Keratinocyte (primary cell): ENCODE data around the gene AGXT2. TPM values are rescaled to one million over a fixed set of nuclear protein-coding genes. Genes with fewer than 3 reads are reported as not detected.

ENCODE experiments used
- DNase-seq: peaks from one replicate; pipeline ENCODE4 v3.0.0-alpha.2; 2011; ENCODE audit warnings: low read depth, missing footprints, low spot score
- FAIRE-seq: peaks from 2 replicates; lab custom pipeline; 2011; peaks lifted over from hg19 to GRCh38; lab: Jason Lieb, UNC
- H2AFZ ChIP-seq: 2 replicates; pipeline ENCODE4 v1.6.0; 2012; ENCODE audit warnings: low read length, control low read depth, inconsistent platforms; ENCODE audit not compliant: control insufficient read depth
- H3K27ac ChIP-seq: 2 replicates; pipeline ENCODE4 v1.5.1; 2011; ENCODE audit warnings: low read length; ENCODE audit not compliant: control insufficient read depth, insufficient read depth
- H3K27me3 ChIP-seq: 3 replicates; pipeline ENCODE4 v1.6.0; 2011; ENCODE audit warnings: low read length; ENCODE audit not compliant: control insufficient read depth, insufficient read depth; ENCODE audit errors: extremely low read depth
- H3K36me3 ChIP-seq, 2 experiments: 2 replicates in 1 of 2; 3 replicates in 1 of 2; pipeline ENCODE4 v1.5.1; 2011; ENCODE audit warnings: low read length in 2 of 2, mild to moderate bottlenecking in 1 of 2; ENCODE audit not compliant: control insufficient read depth in 2 of 2, insufficient read depth in 2 of 2; ENCODE audit errors: extremely low read depth in 1 of 2
- H3K4me1 ChIP-seq: 3 replicates; pipeline ENCODE4 v1.5.1; 2011; ENCODE audit warnings: low read length; ENCODE audit not compliant: control insufficient read depth, insufficient read depth; ENCODE audit errors: extremely low read depth
- H3K4me2 ChIP-seq: 3 replicates; pipeline ENCODE4 v1.6.0; 2011; ENCODE audit warnings: low read depth, low read length; ENCODE audit not compliant: control insufficient read depth, insufficient read depth; ENCODE audit errors: extremely low read depth
- H3K4me3 ChIP-seq, 3 experiments: fragments of 200-600 bp in 1 of 3; sonication (generic) in 1 of 3; 2 replicates in 2 of 3; 3 replicates in 1 of 3; pipeline ENCODE4 v1.5.1; 2011 to 2016; ENCODE audit warnings: low read length in 3 of 3, mild to moderate bottlenecking in 3 of 3, control low read depth in 2 of 3, inconsistent platforms in 1 of 3, low read depth in 1 of 3, mixed read lengths in 1 of 3, mixed run types in 1 of 3, moderate library complexity in 1 of 3; ENCODE audit not compliant: control insufficient read depth in 2 of 3, insufficient read depth in 2 of 3; ENCODE audit errors: extremely low read depth in 1 of 3
- H3K79me2 ChIP-seq: 2 replicates; pipeline ENCODE4 v1.6.0; 2012; ENCODE audit warnings: low read length; ENCODE audit not compliant: control insufficient read depth, insufficient read depth
- H3K9ac ChIP-seq: 3 replicates; pipeline ENCODE4 v1.6.0; 2011; ENCODE audit warnings: low read length; ENCODE audit not compliant: control insufficient read depth, insufficient read depth; ENCODE audit errors: extremely low read depth
- H3K9me1 ChIP-seq: 3 replicates; pipeline ENCODE4 v1.6.0; 2011; ENCODE audit warnings: low read length; ENCODE audit not compliant: control insufficient read depth, insufficient read depth; ENCODE audit errors: extremely low read depth
- H3K9me3 ChIP-seq: 2 replicates; pipeline ENCODE4 v1.5.1; 2012; ENCODE audit warnings: low read depth, low read length; ENCODE audit not compliant: control insufficient read depth
- H4K20me1 ChIP-seq: 3 replicates; pipeline ENCODE4 v1.6.0; 2011; ENCODE audit warnings: low read length; ENCODE audit not compliant: control insufficient read depth, insufficient read depth; ENCODE audit errors: extremely low read depth
- CTCF ChIP-seq, 3 experiments: IDR thresholded peaks in 1 of 3; conservative IDR thresholded peaks in 1 of 3; optimal IDR thresholded peaks in 1 of 3; 2 replicates in 2 of 3; 3 replicates in 1 of 3; pipeline versions ENCODE3 to v1.5.1; 2011; ENCODE audit warnings: low read length in 3 of 3, mild to moderate bottlenecking in 3 of 3, moderate library complexity in 2 of 3, control low read depth in 1 of 3, inconsistent platforms in 1 of 3; ENCODE audit not compliant: insufficient read depth in 2 of 3; ENCODE audit errors: extremely low read depth in 1 of 3
- EZH2 ChIP-seq: IDR thresholded peaks from one replicate; pipeline ENCODE4 v1.6.1; 2012; ENCODE audit warnings: inconsistent platforms, mild to moderate bottlenecking, low read length, moderate library complexity
- dilution Hi-C: fragments of 300-500 bp; cut with MboI; formaldehyde crosslinking; loops from one replicate; pipeline ENCODE4 v1.7.0; 2020; ENCODE audit warnings: low sequenced_read_pairs; ENCODE audit not compliant: extremely low pct_ligation_motif_present
- polyA plus RNA-seq, 5 experiments: library from polyadenylated mRNA; depleted of rRNA in 3 of 5; stranded (reverse) in 3 of 5; stranded (forward) in 1 of 5; unstranded in 1 of 5; fragments of >200 nt; gene quantifications; 1 replicate in 1 of 5; 2 replicates in 3 of 5; 3 replicates in 1 of 5; pipeline versions ENCODE4 v1.2.1 to v1.2.3, GENCODE V29; 2011 to 2012; ENCODE audit warnings: missing spikeins in 2 of 5, low read depth in 1 of 5, low replicate concordance in 1 of 5

AGXT2 gene
- polyA plus RNA-seq, 1 donor (not counting 4 experiments of a cell fraction or from before 2014, with no cell fraction given), result not detected

- FAIRE-seq, result no peak
- dilution Hi-C loops, result no loop called here
- no peak overlapping the region for H2AFZ ChIP-seq
- no peaks in the 10 kb centered on the region for H3K79me2 ChIP-seq
- no peak overlapping the region for H3K4me3 ChIP-seq
- TF ChIP-seq CTCF (optimal IDR thresholded peaks at IDR 0.05 in 1 of 3, IDR thresholded peaks at IDR 0.05 in 1 of 3, conservative IDR thresholded peaks at IDR 0.05 in 1 of 3; ENCODE audit: extremely low read depth in 1 of 3, insufficient read depth in 2 of 3, low read length in 3 of 3) (no peak), EZH2 (no peak)
- no peaks in the 10 kb centered on the region for H3K9me3 ChIP-seq
- no peaks in the 10 kb centered on the region for H3K27me3 ChIP-seq
- H3K36me3 ChIP-seq, result no peaks in the 10 kb centered on the region
- H3K27ac ChIP-seq, result no peak overlapping the region
- H3K4me2 ChIP-seq, result no peak overlapping the region
- DNase-seq, result no peak
- no peaks in the 10 kb centered on the region for H4K20me1 ChIP-seq
- H3K4me1 ChIP-seq, result no peaks in the 10 kb centered on the region
- no peaks in the 10 kb centered on the region for H3K9me1 ChIP-seq
- H3K9ac ChIP-seq, result no peak overlapping the region
Observed at GRCh38 chr5:35002459-35002858, 45.3 kb downstream of the AGXT2 start.

GRCh38 chr5:35001842-35002241 lies 45.9 kb downstream of the AGXT2 start:
- H4K20me1 ChIP-seq, result no peaks in the 10 kb centered on the region
- H3K9me1 ChIP-seq, result no peaks in the 10 kb centered on the region
- no peaks in the 10 kb centered on the region for H3K36me3 ChIP-seq
- dilution Hi-C loops, result no loop called here
- H3K4me1 ChIP-seq, result no peaks in the 10 kb centered on the region
- no peaks in the 10 kb centered on the region for H3K9me3 ChIP-seq
- H3K4me2 ChIP-seq, result no peak overlapping the region
- H3K79me2 ChIP-seq, result no peaks in the 10 kb centered on the region
- TF ChIP-seq EZH2 (no peak), CTCF (optimal IDR thresholded peaks at IDR 0.05 in 1 of 3, IDR thresholded peaks at IDR 0.05 in 1 of 3, conservative IDR thresholded peaks at IDR 0.05 in 1 of 3; ENCODE audit: extremely low read depth in 1 of 3, insufficient read depth in 2 of 3, low read length in 3 of 3) (no peak)
- H3K27ac ChIP-seq, result no peak overlapping the region
- no peaks in the 10 kb centered on the region for H3K27me3 ChIP-seq
- no peak overlapping the region for H3K4me3 ChIP-seq
- FAIRE-seq (no peak), DNase-seq (no peak)
- H3K9ac ChIP-seq, result no peak overlapping the region
- H2AFZ ChIP-seq, result no peak overlapping the region
